Measurements from ENCODE around the gene ENOSF1.
A peak's percentile ranks its signal among the peaks of the same experiment; 100 is the strongest.

ENOSF1 gene

GRCh38 chr18:670522-670921 is 41.9 kb downstream of the ENOSF1 start:
- no peak for TF ChIP-seq CTCF (conservative IDR thresholded peaks at IDR 0.05; ENCODE audit: low read depth)
- ChIA-PET POLR2A (ENCODE audit: low non-redundant PET) (interaction anchor here (0.6 kb wide), 1 partner anchor 43 kb away, joined by 3 read pairs; no protein-coding TSS in a partner anchor), CTCF (interaction anchor here (0.5 to 0.6 kb wide), 2 partner anchors 30 to 75 kb away, joined by 3 read pairs; no protein-coding TSS in a partner anchor)
- peak overlapping the region; percentile 17; the same call in 1 of the 2 replicates for H3K27ac ChIP-seq
- no peak for DNase-seq (ENCODE audit: low spot score)

GRCh38 chr18:669077-669476 is 43.4 kb downstream of the ENOSF1 start:
- TF ChIP-seq CTCF (conservative IDR thresholded peaks at IDR 0.05; ENCODE audit: low read depth): no peak
- DNase-seq (ENCODE audit: low spot score): no peak
- H3K27ac ChIP-seq: no peak overlapping the region
- CTCF ChIA-PET: no interaction called here
- POLR2A ChIA-PET (ENCODE audit: low non-redundant PET): no interaction called here

- POLR2A ChIA-PET (ENCODE audit: low non-redundant PET): no interaction called here
- H3K27ac ChIP-seq: no peak overlapping the region
- no peak for DNase-seq (ENCODE audit: low spot score)
- CTCF ChIA-PET: interaction anchor here (0.6 kb wide), 1 partner anchor 45 kb away, joined by 3 read pairs; no protein-coding TSS in a partner anchor
- no peak for TF ChIP-seq CTCF (conservative IDR thresholded peaks at IDR 0.05; ENCODE audit: low read depth)
Measured at GRCh38 chr18:668260-668659, 44.2 kb downstream of the ENOSF1 start.

GRCh38 chr18:666628-667027 is 45.8 kb downstream of the ENOSF1 start:
- H3K27ac ChIP-seq: no peak overlapping the region
- ChIA-PET CTCF (no interaction called here), POLR2A (ENCODE audit: low non-redundant PET) (no interaction called here)
- TF ChIP-seq CTCF (conservative IDR thresholded peaks at IDR 0.05; ENCODE audit: low read depth): no peak
- no peak for DNase-seq (ENCODE audit: low spot score)

GRCh38 chr18:666177-666576 is 46.3 kb downstream of the ENOSF1 start:
- ChIA-PET CTCF (no interaction called here), POLR2A (ENCODE audit: low non-redundant PET) (no interaction called here)
- TF ChIP-seq CTCF (conservative IDR thresholded peaks at IDR 0.05; ENCODE audit: low read depth): no peak
- no peak overlapping the region; the same call in 1 of the 2 replicates for H3K27ac ChIP-seq
- DNase-seq (ENCODE audit: low spot score): no peak

- CTCF ChIA-PET: interaction anchor here (0.6 kb wide), 1 partner anchor 177 kb away, joined by 3 read pairs; no protein-coding TSS in a partner anchor
- H3K27ac ChIP-seq: no peak overlapping the region
- no peak for DNase-seq (ENCODE audit: low spot score)
- no peak for TF ChIP-seq CTCF (conservative IDR thresholded peaks at IDR 0.05; ENCODE audit: low read depth)
- POLR2A ChIA-PET (ENCODE audit: low non-redundant PET): no interaction called here
Measured at GRCh38 chr18:662197-662596, 50.2 kb downstream of the ENOSF1 start.

- CTCF ChIA-PET: no interaction called here
Measured at GRCh38 chr18:659597-659996, 52.8 kb downstream of the ENOSF1 start.

More at GRCh38 chr18:659597-659996, 52.8 kb downstream of the ENOSF1 start:
- peak overlapping the region; percentile 99 for H3K27ac ChIP-seq
- no peak for TF ChIP-seq CTCF (conservative IDR thresholded peaks at IDR 0.05; ENCODE audit: low read depth)
- DNase-seq (ENCODE audit: low spot score): no peak
- POLR2A ChIA-PET (ENCODE audit: low non-redundant PET): no interaction called here

Measured in RWPE1 (cell line).